ENCODE data around the gene ALK.

GRCh38 chr2:29347774-29348461 is 573.5 kb downstream of the ALK start:
- TF ChIP-seq EZH2 (IDR thresholded peaks at IDR 0.05) (no peak), POLR2AphosphoS5 (IDR thresholded peaks at IDR 0.05; ENCODE audit: borderline replicate concordance, low read depth, low read length) (no peak), FOXP2 (optimal IDR thresholded peaks at IDR 0.05; ENCODE audit: control extremely low read depth, extremely low read length, insufficient read depth) (no peak)
